NB4 (cell line): Measurements from ENCODE around the gene ARHGAP19.

Experiments
- DNase-seq: peaks from one replicate; pipeline ENCODE4 v3.0.0; 2010; ENCODE audit warnings: low read depth
- H3K4me3 ChIP-seq: one replicate; pipeline ENCODE4 v1.5.1; 2011; ENCODE audit warnings: mild to moderate bottlenecking, low read depth, low read length, moderate library complexity
- MYC ChIP-seq: IDR thresholded peaks from 2 replicates; pipeline ENCODE4 v1.6.1; 2011; ENCODE audit warnings: low read depth, low read length
- POLR2A ChIP-seq: IDR thresholded peaks from 2 replicates; pipeline ENCODE4 v1.6.1; 2011; ENCODE audit warnings: mild to moderate bottlenecking; ENCODE audit not compliant: insufficient read length; ENCODE audit errors: extremely low read depth
- TF ChIP-seq, protein P1 (sequence below): IDR thresholded peaks from one replicate; pipeline ENCODE4 v1.5.1; 2012; ENCODE audit warnings: low read depth, low read length
- TF ChIP-seq, protein P2 (sequence below): IDR thresholded peaks from 2 replicates; pipeline ENCODE4 v1.6.1; 2011; ENCODE audit warnings: low read depth, low read length

ARHGAP19 gene

DNA sequence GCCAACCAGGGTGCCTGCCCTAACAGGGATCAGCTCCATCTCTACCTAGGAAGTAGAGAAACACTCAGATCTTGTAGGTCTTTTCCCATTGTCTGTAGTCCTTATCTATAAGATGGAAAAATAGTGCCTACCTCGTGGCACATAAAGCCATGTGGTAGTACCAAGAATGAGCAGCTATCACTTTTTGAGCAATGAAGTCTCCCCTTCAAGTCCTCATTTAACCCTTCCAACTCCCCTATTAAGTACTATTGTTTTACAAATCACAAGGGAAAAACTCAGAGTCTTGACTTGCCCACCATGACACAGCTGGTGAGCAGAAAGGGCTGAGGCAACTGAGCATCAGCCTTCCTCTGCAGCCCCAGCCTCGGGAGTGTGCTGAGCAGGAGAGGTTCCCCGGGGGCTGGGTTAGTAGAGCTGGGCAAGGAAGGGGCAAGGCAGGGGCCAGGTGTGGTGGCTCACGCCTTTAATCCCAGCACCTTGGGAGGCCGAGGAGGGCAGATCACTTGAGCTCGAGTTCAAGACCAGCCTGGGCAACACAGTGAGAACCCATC, 38.8 kb upstream of the ARHGAP19 start:
- peak overlapping the region; percentile 89 for H3K4me3 ChIP-seq
- TF ChIP-seq, protein P1, sequence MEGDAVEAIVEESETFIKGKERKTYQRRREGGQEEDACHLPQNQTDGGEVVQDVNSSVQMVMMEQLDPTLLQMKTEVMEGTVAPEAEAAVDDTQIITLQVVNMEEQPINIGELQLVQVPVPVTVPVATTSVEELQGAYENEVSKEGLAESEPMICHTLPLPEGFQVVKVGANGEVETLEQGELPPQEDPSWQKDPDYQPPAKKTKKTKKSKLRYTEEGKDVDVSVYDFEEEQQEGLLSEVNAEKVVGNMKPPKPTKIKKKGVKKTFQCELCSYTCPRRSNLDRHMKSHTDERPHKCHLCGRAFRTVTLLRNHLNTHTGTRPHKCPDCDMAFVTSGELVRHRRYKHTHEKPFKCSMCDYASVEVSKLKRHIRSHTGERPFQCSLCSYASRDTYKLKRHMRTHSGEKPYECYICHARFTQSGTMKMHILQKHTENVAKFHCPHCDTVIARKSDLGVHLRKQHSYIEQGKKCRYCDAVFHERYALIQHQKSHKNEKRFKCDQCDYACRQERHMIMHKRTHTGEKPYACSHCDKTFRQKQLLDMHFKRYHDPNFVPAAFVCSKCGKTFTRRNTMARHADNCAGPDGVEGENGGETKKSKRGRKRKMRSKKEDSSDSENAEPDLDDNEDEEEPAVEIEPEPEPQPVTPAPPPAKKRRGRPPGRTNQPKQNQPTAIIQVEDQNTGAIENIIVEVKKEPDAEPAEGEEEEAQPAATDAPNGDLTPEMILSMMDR: no peak
- TF ChIP-seq, protein P2, sequence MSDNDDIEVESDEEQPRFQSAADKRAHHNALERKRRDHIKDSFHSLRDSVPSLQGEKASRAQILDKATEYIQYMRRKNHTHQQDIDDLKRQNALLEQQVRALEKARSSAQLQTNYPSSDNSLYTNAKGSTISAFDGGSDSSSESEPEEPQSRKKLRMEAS: no peak
- TF ChIP-seq POLR2A (no peak), MYC (no peak)
- DNase-seq: peak; percentile 28

DNA sequence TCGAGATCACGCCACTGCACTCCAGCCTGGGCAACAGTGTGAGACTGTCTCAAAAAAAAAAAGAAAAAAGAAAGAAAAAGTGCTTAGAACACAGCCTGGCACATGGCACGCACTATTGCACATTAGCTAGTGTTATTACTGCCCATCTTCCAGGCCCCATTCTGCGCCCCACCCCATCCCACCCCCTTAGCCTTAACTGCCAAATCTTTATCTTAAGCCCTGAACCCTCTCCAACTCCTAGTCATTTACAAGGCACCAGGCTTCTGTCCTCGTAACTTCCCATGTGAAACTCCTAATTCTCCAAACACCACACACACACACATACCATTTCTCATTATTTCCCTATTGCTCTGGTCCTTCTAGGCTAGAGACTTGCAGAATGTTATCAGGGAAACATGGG, 37.3 kb upstream of the ARHGAP19 start:
- no peak for DNase-seq
- peak overlapping the region; percentile 3 for H3K4me3 ChIP-seq
- TF ChIP-seq MYC (no peak), POLR2A (no peak)
- TF ChIP-seq, protein P1: no peak

DNA sequence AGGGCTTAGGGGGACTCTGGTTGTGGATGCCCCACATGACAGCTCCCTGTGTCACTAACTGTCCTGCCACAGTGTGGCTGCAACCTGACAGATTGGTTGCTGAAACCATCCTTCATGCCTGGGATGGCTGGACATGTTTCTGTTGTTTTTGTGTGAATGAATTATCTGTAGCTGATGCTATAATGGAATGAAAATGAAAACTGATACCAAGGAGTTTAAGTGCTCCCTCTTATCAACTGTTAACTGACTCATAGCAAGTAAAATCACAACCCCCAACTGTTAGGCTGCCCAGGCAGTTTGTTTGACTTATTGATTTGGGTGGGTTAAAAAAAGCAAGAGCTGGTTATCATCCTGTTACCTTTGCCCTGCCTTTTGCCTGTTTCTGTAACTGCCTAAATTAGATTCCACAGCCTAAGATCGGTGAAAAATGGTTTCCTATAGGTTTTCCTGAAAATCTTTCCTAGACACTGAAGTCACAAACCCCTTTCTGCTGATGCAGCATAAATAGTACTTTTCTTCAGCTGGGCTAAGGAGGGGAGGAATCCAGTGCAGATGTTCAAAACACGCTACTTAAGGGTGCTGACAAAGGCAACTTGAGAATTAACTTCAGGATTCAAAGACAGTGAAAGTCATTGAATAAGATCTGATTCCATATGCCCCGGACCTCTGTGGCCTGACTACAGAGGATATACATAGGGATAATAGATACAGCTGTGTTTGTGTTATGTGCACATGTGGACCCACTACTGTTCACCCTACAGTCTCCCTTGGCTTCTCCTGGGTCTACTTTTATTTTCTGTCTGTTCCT, 36.4 kb upstream of the ARHGAP19 start:
- TF ChIP-seq, protein P2: no peak
- TF ChIP-seq, protein P1: no peak
- TF ChIP-seq MYC: no peak
- TF ChIP-seq POLR2A: no peak
- no peak overlapping the region for H3K4me3 ChIP-seq
- DNase-seq: no peak

DNA sequence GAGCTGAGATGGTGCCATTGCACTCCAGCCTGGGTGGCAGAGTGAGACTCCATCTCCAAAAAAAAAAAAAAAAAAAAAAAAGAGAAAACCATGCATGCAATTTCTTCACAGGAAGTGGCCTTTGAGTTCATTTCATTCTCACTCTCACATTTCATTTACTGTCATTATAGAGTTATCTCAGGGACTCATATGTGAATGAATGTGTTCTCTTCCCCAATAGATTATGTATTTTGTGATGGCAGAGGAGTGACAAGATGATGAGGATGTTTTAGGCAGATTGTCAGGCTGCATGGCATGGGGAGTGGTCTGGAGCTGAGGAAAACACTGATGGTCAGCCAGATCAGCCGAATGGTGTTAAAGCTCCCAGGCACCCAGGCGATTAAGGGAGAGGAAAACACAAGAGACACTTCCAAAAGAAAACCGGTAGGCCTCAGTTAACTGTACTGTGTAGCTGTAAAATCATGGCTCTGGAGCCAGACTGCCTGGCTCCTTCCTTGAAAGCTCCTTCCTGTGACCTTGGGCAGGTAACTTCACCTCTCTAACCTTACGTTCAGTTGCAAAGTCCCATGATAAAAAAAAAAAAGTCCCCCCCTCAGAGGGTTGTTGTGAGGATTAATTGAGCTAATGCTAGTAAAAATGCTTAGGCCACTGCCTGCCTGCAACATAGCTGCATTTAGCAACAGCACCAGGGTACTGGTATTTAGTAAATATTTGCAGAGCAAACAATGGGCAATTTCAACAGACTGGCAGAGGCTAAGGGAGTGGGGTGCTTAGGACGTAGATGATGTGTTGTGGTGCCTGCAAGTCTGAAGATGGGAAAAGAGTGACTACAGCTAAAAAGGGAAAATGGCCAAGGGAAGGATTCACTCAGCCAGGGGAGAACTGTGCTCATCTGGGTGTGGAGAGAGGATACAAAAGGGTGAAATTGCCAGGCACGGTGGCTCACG, 35.2 kb upstream of the ARHGAP19 start:
- no peak for DNase-seq
- no peak overlapping the region for H3K4me3 ChIP-seq
- TF ChIP-seq, protein P1: no peak
- TF ChIP-seq POLR2A (no peak), MYC (no peak)
- TF ChIP-seq, protein P2: no peak

GRCh38 chr10:97325754-97326153, 33.3 kb upstream of the ARHGAP19 start:
- TF ChIP-seq, protein P2: no peak
- TF ChIP-seq, protein P1: no peak
- TF ChIP-seq MYC (no peak), POLR2A (no peak)
- H3K4me3 ChIP-seq: no peak overlapping the region
- no peak for DNase-seq
